GM21619 (cell line): ENCODE measurements around the gene RIPK4.
"Not testable (repeated sequence)": the region's sequence is repeated elsewhere in the genome, so short reads cannot be mapped to it uniquely, and the experiment has no call there.

Source experiments
- ATAC-seq: cut with Tn5 transposase; IDR thresholded peaks from one replicate; pipeline ENCODE4 v1.9.1; 2021; ENCODE audit not compliant: unreplicated experiment

RIPK4 gene

DNA sequence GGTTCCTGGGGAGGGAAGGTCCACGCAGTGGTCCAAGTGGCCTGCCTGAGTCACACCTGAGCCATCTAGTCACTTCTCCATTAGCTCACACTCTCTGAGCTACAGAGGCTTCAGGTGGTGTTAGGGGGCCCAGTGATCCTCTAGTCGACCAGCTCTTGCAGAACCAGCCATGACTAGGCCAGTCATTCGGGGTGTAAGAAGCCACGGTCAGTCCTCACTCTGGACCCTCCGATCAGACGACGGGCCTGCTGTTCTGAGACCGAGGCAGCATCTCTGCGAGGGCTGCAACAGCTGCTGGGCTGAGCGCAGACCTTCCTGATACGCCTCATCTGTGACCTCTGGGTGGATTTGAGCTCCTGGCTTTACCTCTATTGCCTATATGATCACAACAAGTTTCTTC, 68.8 kb downstream of the RIPK4 start:
- no peak for ATAC-seq

DNA sequence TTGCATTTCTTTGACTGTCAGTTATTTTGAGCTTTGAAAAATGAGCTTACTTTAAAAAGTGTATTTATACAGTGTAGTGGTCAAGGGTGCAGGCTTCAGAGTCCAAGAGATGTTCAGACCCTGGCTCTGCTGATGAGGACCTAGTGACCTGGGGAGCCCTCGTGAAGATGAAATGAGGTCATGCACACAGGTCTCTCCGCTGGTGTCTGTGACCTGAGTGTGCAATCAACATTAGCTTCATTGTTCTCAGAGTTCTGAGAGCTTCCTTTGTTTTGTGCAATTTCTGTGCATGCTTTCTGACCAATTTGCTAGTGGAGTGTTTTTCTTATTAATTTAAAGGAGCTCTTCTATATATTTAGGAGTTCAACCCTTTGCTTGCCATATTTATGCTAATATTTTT, 71.3 kb downstream of the RIPK4 start:
- no peak for ATAC-seq

DNA sequence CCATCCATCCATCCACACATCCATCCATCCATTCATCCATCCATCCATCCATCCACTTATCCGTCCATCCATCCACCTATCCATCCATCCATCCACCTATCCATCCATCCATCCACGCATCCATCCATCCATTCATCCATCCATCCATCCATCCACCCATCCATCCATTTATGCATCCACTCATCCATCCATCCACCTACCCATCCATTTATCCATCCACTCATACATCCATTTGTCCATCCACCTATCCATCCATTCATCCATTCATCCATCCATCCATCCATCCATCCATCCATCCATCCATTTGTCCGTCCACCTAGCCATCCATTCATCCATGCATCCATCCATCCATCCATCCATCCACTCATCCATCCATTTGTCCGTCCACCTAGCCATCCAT, 72.8 kb downstream of the RIPK4 start:
- ATAC-seq: not testable (repeated sequence)

GRCh38 chr21:41692185-41692565, 74.7 kb downstream of the RIPK4 start:
- no peak for ATAC-seq

GRCh38 chr21:41691205-41692184, 75.4 kb downstream of the RIPK4 start:
- ATAC-seq: no peak
